TTC549 (cell line): ENCODE results near the gene FRYL.
"Not testable (repeated sequence)": the region's sequence is repeated elsewhere in the genome, so short reads cannot be mapped to it uniquely, and the experiment has no call there.

Experiments
- FAIRE-seq: peaks from 2 replicates; lab custom pipeline; 2012; peaks lifted over from hg19 to GRCh38; lab: Jason Lieb, UNC

Gene FRYL

GRCh38 chr4:48661391-48661790 is 118.7 kb downstream of the FRYL start:
- no peak for FAIRE-seq

GRCh38 chr4:48660347-48660746 is 119.7 kb downstream of the FRYL start:
- FAIRE-seq, result no peak

- FAIRE-seq, result no peak
Observed at GRCh38 chr4:48654015-48654664, 125.9 kb downstream of the FRYL start.

GRCh38 chr4:48653217-48654014 is 126.7 kb downstream of the FRYL start:
- FAIRE-seq, result no peak

- FAIRE-seq, result no peak
Observed at GRCh38 chr4:48651914-48652313, 128.2 kb downstream of the FRYL start.

GRCh38 chr4:48649505-48649904 is 130.6 kb downstream of the FRYL start:
- no peak for FAIRE-seq

- no peak for FAIRE-seq
Observed at GRCh38 chr4:48645225-48645794, 134.8 kb downstream of the FRYL start.

- no peak for FAIRE-seq
Observed at GRCh38 chr4:48642421-48643374, 137.4 kb downstream of the FRYL start.

- no peak for FAIRE-seq
Observed at GRCh38 chr4:48641401-48641800, 138.7 kb downstream of the FRYL start.

GRCh38 chr4:48640699-48641098 is 139.4 kb downstream of the FRYL start:
- FAIRE-seq, result no peak

GRCh38 chr4:48640225-48640624 is 139.9 kb downstream of the FRYL start:
- no peak for FAIRE-seq

GRCh38 chr4:48639807-48640206 is 140.3 kb downstream of the FRYL start:
- FAIRE-seq, result no peak

- not testable (repeated sequence) for FAIRE-seq
Observed at GRCh38 chr4:48638586-48638985, 141.5 kb downstream of the FRYL start.

- no peak for FAIRE-seq
Observed at GRCh38 chr4:48636911-48637310, 143.2 kb downstream of the FRYL start.

GRCh38 chr4:48635980-48636379 is 144.1 kb downstream of the FRYL start:
- peak; percentile 7 for FAIRE-seq

- no peak for FAIRE-seq
Observed at GRCh38 chr4:48635310-48635709, 144.8 kb downstream of the FRYL start.

- no peak for FAIRE-seq
Observed at GRCh38 chr4:48634688-48635308, 145.3 kb downstream of the FRYL start.

- no peak for FAIRE-seq
Observed at GRCh38 chr4:48633657-48634056, 146.4 kb downstream of the FRYL start.

- no peak for FAIRE-seq
Observed at GRCh38 chr4:48629458-48629857, 150.6 kb downstream of the FRYL start.

GRCh38 chr4:48623182-48623780 is 156.8 kb downstream of the FRYL start:
- FAIRE-seq, result no peak

GRCh38 chr4:48620831-48621230 is 159.2 kb downstream of the FRYL start:
- FAIRE-seq, result no peak
